Muscle of leg (tissue), 11 donors: Measurements from ENCODE around the gene NARS2. TPM values are rescaled to one million over a fixed set of nuclear protein-coding genes. Genes with fewer than 3 reads are reported as not detected.
A peak's percentile ranks its signal among the peaks of the same experiment; 100 is the strongest.
"Not testable (repeated sequence)": the region's sequence is repeated elsewhere in the genome, so short reads cannot be mapped to it uniquely, and the experiment has no call there.

Source experiments
- DNase-seq: peaks from one replicate; pipeline ENCODE4 v3.0.0; 2013
- H3K27ac ChIP-seq: one replicate; pipeline ENCODE4 v1.5.1; 2013; ENCODE audit warnings: mild to moderate bottlenecking, low read length, control low read depth
- H3K27me3 ChIP-seq: one replicate; pipeline ENCODE4 v1.6.1; 2013; ENCODE audit warnings: low read length; ENCODE audit not compliant: control insufficient read depth, insufficient read depth
- H3K36me3 ChIP-seq: one replicate; pipeline ENCODE4 v1.6.1; 2013; ENCODE audit warnings: low read length; ENCODE audit not compliant: control insufficient read depth, insufficient read depth
- H3K4me1 ChIP-seq: one replicate; pipeline ENCODE4 v1.6.1; 2013; ENCODE audit warnings: low read length; ENCODE audit not compliant: control insufficient read depth, insufficient read depth
- H3K4me3 ChIP-seq: one replicate; pipeline ENCODE4 v1.5.1; 2013; ENCODE audit warnings: low read length, control low read depth
- H3K9me3 ChIP-seq: replicated peaks from 2 replicates; pipeline ENCODE4 v1.6.1; 2013; ENCODE audit warnings: low read depth, low read length; ENCODE audit not compliant: control insufficient read depth
- WGBS: methylation state at CpG from one replicate; pipeline ENCODE4 v1.1.5; 2013; ENCODE audit warnings: missing lambda C conversion rate; ENCODE audit not compliant: insufficient coverage; 5-methylcytosine and 5-hydroxymethylcytosine counted together
- polyA plus RNA-seq, 8 donors: library from polyadenylated mRNA; unstranded; fragments of 120-200 nt; gene quantifications; one replicate each; pipeline versions ENCODE4 v1.2.1 to v1.2.3, GENCODE V29; 2013; ENCODE audit warnings: inconsistent platforms in 1 of 8, low replicate concordance in 1 of 8; ENCODE audit not compliant: insufficient read length in 8 of 8, insufficient read depth in 1 of 8
- total RNA-seq: library from RNA; stranded (reverse); fragments of 120-200 nt; gene quantifications from one replicate; pipeline ENCODE4 v1.2.4, GENCODE V29; 2013

NARS2 gene
- total and polyA plus RNA-seq, 9 donors: 11.5 to 20.3 (median 14.9) TPM

DNA sequence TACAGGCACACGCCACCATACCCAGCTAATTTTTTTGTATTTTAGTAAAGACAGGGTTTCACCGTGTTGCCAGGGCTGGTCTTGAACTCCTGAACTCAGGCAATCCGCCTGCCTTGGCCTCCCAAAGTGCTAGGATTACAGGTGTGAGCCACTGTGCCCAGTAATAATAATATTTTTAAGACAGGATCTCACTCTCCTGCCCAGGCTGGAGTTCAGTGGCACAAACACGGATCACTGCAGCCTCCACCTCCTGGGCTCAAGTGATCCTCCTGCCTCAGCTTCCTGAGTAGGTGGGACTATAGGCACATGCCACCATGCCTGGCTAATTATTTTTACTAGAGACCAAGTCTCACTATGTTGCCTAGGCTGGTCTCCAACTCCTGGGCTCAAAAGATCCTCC, 10.6 kb downstream of the NARS2 start:
- WGBS: 88% methylated on average over 2 of the region's 4 CpGs
- not testable (repeated sequence) for H3K27me3 ChIP-seq, H3K4me3 ChIP-seq, DNase-seq, H3K27ac ChIP-seq, H3K9me3 ChIP-seq, H3K4me1 ChIP-seq
- H3K36me3 ChIP-seq: peaks cover 16% of the 10 kb centered on the region

DNA sequence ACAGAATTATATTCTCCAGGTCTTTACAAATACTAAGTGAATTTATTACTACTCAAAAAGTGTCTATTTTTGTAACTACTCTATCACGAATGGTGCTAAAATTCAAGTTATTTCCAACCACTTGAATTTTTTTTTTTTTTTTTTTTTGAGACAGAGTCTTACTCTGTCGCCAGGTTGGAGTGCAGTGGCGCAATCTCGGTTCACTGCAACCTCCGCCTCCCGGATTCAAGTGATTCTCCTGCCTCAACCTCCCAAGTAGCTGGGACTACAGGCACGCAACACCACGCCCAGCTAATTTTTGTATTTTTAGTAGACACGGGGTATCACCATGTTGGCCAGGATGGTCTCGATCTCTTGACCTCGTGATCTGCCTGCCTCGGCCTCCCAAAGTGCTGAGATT, 11.6 kb downstream of the NARS2 start:
- H3K4me1 ChIP-seq, H3K27ac ChIP-seq: not testable (repeated sequence)

DNA sequence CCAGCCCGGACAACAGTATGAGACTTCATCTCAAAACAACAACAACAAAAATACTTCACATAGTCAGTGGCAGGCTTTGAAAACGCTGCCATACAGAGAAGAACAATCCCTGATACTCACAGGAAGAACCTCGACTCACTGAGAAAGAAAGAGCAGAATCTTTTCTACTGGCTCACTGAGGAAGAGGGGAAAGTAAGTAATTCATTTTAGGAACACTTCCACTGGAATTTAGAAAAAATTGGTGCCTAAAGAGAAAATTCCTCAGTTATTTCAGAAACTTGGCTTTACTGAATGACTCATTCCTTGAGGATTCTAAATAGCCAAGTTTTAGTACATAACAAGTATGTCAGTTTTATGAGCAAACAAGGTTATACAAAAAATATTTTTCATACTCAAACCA, 12.3 kb downstream of the NARS2 start:
- Histone ChIP-seq H3K27ac (peak overlapping the region; percentile 26), H3K27me3 (no peaks in the 10 kb centered on the region), H3K9me3 (no peaks in the 10 kb centered on the region), H3K36me3 (peaks cover 9% of the 10 kb centered on the region), H3K4me1 (peaks cover 5% of the 10 kb centered on the region), H3K4me3 (no peak overlapping the region)
- DNase-seq: peak; percentile 78
- WGBS: no CpG with 5 or more reads among the region's 3 CpGs

More for the DNA sequence above, 11.6 kb downstream of the NARS2 start:
- DNase-seq, H3K4me3 ChIP-seq, H3K27me3 ChIP-seq, H3K9me3 ChIP-seq: not testable (repeated sequence)
- WGBS: 93% methylated on average over 8 of the region's 12 CpGs
- H3K36me3 ChIP-seq: peaks cover 13% of the 10 kb centered on the region

DNA sequence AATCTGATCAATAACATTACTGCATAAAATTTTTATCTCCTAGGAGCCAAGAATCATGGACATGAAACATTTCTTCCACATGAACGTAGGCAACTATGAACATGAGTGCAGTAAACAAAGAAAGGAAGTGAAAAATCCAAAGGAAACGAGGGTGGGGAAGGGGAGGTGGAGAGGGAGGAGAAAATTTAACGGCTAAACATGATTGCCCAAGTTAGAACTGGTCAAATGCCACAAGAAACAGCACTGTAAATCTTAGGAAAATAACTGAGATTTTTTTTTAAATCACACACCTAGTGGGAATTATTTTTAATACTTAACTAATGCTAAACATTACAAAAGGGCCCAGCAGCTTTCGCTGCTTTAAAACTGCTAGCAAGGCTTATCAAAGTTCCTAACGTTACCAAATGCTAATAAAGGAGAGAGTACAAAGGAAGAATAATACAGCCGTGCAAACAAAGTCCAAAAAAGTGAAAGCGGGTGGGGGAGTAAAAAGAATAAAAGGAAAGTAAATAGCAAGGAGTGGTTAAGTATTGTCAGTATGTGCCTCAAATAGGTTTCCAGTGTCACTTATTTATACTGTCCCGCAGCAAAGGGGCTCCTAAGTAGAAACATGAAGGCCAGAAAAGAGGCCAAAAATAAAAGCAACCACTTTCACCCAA, 13.7 kb downstream of the NARS2 start:
- DNase-seq: peak; percentile 60
- Histone ChIP-seq H3K4me3 (no peak overlapping the region), H3K36me3 (peaks cover 9% of the 10 kb centered on the region), H3K27ac (peak overlapping the region; percentile 42), H3K4me1 (peaks cover 5% of the 10 kb centered on the region), H3K27me3 (no peaks in the 10 kb centered on the region), H3K9me3 (no peaks in the 10 kb centered on the region)
- 50% methylated on average over 2 of the region's 8 CpGs for WGBS

DNA sequence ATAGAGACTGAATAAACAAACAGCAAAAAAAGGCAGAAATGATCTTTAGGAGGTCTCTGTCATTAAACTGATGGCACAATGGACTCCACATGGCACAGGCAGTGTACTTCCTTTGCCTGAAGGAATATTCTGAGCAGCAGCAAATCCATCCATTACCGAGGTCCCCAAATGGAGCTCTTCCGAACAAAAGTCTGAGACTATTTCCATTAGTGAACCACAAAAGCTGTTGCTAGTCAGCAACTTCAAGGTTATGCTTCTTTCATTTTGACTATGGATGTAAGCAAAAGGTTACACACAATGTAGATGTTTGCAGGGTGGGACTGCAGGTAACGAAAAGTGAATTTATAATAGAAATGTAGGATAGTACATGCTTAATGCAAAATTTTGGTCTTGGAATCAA, 14.5 kb downstream of the NARS2 start:
- H3K27me3 ChIP-seq: no peaks in the 10 kb centered on the region
- WGBS: no CpG with 5 or more reads among the region's 3 CpGs
- no peaks in the 10 kb centered on the region for H3K9me3 ChIP-seq
- H3K4me3 ChIP-seq: no peak overlapping the region
- H3K36me3 ChIP-seq: peaks cover 4% of the 10 kb centered on the region
- peaks cover 5% of the 10 kb centered on the region for H3K4me1 ChIP-seq
- H3K27ac ChIP-seq: no peak overlapping the region
- no peak for DNase-seq

DNA sequence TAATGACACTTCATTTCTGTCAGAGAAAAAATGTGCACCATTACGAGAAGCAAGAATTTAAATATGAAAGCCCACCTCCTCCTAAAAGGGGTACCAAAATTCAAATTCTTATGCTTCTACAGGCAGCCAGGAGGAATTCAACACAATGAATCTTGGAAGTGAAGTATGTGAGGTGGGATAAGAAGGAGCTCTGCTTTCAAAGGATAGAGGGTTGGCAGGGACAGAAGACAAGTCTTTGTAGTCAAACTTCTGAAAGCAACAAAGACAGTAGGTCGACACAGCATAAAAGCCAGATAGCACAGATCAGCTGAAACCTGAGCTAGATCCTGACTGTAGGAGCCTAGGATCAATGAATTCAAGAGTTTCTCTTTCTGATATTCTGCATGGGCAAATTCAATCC, 17.4 kb downstream of the NARS2 start:
- no peaks in the 10 kb centered on the region for H3K27me3 ChIP-seq
- H3K36me3 ChIP-seq: no peaks in the 10 kb centered on the region
- DNase-seq: no peak
- no peaks in the 10 kb centered on the region for H3K9me3 ChIP-seq
- WGBS: 83% methylated on average over 1 of the region's 2 CpGs
- no peak overlapping the region for H3K4me3 ChIP-seq
- H3K27ac ChIP-seq: no peak overlapping the region
- H3K4me1 ChIP-seq: peaks cover 4% of the 10 kb centered on the region

DNA sequence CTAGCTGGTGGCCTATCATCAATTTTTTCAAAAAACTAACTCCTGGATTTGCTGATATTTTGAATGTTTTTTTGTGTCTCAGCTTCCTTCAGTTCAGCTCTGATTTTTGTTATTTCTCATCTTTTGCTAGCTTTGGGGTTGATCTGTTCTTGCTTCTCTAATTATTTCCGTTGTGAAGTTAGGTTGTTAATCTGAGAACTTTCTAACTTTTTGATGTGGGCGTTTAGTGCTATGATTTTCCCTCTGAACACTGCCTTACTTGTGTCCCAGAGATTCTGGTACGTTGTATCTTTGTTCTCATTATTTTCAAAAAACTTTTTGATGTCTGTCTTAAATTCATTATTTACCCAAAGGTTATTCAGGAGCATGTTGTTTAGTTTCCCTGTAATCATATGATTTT, 19.1 kb downstream of the NARS2 start:
- no CpG with 5 or more reads among the region's 3 CpGs for WGBS
- DNase-seq: no peak

DNA sequence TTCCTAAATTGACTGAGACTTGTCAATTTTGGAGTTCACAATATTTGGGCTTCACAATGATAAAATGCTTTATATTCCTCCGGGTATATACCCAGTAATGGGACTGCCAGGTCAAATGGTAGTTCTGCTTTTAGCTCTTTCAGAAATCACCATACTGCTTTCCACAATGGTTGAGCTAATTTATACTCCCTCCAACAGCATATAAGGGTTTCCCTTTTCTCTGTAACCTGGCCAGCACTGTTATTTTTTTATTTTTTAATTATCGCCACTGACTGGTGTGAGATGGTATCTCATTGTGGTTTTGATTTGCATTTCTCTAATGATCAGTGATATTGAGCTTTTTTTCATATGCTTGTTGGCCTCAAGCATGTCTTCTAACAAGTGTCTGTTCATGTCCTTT, 21.8 kb downstream of the NARS2 start:
- H3K27me3 ChIP-seq: no peaks in the 10 kb centered on the region
- no peaks in the 10 kb centered on the region for H3K36me3 ChIP-seq
- 100% methylated on average over 1 of the region's 2 CpGs for WGBS
- DNase-seq: no peak
- H3K27ac ChIP-seq: no peak overlapping the region
- H3K9me3 ChIP-seq: no peaks in the 10 kb centered on the region
- H3K4me3 ChIP-seq: no peak overlapping the region
- H3K4me1 ChIP-seq: peaks cover 2% of the 10 kb centered on the region

More for the DNA sequence above, 19.1 kb downstream of the NARS2 start:
- Histone ChIP-seq H3K36me3 (no peaks in the 10 kb centered on the region), H3K9me3 (no peaks in the 10 kb centered on the region), H3K4me3 (no peak overlapping the region), H3K4me1 (no peaks in the 10 kb centered on the region), H3K27ac (no peak overlapping the region), H3K27me3 (no peaks in the 10 kb centered on the region)

DNA sequence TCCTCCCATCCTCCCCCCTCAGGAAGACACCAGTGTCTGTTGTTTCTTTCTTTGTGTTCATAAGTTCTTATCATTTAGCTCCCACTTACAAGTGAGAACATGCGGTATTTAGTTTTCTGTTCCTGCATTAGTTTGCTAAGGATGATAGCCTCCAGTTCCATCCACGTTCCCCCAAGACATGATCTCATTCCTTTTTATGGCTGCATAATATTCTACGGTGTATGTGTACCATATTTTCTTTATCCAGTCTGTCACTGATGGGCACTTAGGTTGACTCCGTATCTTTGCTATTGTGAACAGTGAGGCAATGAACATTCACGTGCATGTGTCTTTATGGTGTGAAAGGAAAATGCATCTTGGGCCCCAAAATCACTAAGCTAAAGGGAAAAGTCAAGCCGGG, 22.5 kb downstream of the NARS2 start:
- not testable (repeated sequence) for H3K27me3 ChIP-seq, H3K4me1 ChIP-seq, H3K4me3 ChIP-seq, H3K9me3 ChIP-seq, DNase-seq, H3K36me3 ChIP-seq, H3K27ac ChIP-seq
- WGBS: no CpG with 5 or more reads among the region's 6 CpGs

DNA sequence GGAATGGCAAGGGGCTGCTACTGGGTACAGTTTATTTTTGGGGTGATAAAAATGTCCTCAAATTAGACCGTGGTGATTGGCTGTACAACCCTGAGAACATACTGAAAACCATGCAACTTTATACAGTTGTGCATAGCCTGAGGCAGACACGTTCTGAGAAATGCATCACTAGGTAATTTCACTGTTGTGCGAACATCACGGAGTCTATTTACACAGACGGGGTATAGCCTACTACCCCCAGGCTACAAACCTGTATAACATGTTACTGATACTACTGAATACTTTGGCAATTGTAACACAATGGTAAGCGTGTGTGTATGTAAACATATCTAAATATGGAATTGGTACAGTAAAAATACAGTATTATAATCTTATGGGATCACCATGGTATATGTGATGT, 23.6 kb downstream of the NARS2 start:
- DNase-seq: no peak
- no peak overlapping the region for H3K4me3 ChIP-seq
- H3K27ac ChIP-seq: no peak overlapping the region
- no CpG with 5 or more reads among the region's 6 CpGs for WGBS
- H3K4me1 ChIP-seq: peaks cover 2% of the 10 kb centered on the region
- no peaks in the 10 kb centered on the region for H3K9me3 ChIP-seq
- H3K27me3 ChIP-seq: no peaks in the 10 kb centered on the region
- H3K36me3 ChIP-seq: no peaks in the 10 kb centered on the region
